NCI-H526 (cell line): ENCODE results near the gene CNOT8.
"Not testable (repeated sequence)": the region's sequence is repeated elsewhere in the genome, so short reads cannot be mapped to it uniquely, and the experiment has no call there.

Experiments used
- DNase-seq, 2 experiments: peaks; one replicate each; lab custom pipeline; 2025; lab: John Stamatoyannopoulos, UW

Gene CNOT8

GRCh38 chr5:154858297-154858971 lies at the start of gene CNOT8:
Gene CNOT8 (plus strand): TSS chr5:154858627. CDS start chr5:154863279, 4,652 bp downstream.
- DNase-seq: peak; percentile 98 to 99

- no peak for DNase-seq
Measured at GRCh38 chr5:154811239-154811638, 47.2 kb upstream of the CNOT8 start.

- DNase-seq: peak in 1 of 2 experiments; percentile 58
Measured at GRCh38 chr5:154811653-154812465, 46.6 kb upstream of the CNOT8 start.

GRCh38 chr5:154813158-154813557 lies 45.3 kb upstream of the CNOT8 start:
- no peak for DNase-seq

DNA sequence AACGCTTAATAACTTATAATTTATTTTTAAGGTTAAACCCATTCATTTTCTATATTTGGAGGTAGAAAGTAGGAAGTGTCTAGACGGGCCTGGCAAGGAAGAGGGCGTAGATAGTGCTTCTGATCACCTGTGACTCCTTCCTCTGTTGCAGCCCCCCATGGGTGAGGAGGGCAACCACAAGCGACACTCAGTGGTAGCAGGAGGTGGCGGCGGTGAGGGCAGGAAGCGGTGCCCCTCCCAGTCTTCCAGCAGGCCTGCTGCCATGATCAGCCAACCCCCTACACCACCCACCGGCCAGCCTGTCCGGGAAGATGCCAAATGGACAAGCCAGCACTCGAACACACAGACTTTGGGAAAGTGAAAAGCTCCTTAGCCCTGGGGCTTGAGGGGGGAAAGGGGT lies 44.7 kb upstream of the CNOT8 start:
- no peak for DNase-seq

- DNase-seq: no peak
Measured at GRCh38 chr5:154815025-154815424, 43.4 kb upstream of the CNOT8 start.

DNA sequence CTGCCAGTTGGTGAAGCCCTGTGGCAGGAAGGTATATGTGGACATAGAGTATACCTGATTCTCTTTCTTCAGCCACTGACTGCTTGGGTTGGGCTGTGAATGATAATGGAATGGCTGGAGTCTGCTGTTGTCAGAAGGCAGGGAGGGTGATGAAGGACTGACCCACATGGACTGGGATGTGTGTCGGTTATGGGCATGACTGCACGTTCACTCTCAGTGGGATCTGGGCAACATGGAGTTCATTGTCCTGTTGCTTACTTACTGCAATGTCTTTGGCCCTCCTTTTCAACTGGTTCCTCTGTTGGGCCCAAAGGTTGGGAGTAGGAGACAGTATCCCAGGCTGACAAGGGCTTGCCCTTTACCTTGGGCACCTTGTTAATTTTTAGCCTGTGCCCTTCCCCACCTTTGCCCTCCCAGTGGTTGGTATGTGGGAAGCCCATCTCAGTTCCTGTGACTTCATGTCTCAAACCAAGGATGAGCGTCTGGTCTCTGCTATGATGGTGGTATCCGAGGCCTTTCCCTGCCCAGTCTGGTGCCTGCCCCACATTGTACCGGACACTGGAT lies 42.7 kb upstream of the CNOT8 start:
- DNase-seq: no peak

DNA sequence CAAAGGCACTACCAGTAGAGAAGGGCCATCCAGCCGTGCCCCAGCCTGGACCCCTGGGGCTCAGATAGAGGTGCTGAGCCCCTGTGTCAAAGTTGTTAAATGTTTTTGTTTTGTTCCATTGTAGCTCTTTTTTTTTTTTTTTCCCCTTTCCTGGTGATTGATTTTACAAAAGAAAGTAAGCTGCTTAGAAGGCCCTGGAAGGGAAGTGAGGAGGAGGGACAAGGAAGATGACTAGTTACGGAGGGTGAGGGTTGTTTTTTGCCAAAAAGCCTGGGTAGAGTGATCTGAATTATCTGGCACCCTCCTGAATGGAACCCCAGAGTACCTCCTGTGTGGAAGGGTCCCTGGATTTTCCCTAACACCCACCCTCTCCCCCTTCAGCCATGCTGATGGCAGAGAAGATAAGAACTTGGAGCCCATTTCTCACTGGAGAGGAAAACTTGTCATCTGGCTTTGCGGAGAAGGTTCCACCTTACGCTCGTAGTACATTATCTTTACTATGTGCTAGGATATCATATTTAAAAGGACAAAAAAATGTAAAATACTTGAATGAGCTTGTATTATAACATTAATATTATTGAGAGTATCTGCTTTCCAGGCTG lies 41.4 kb upstream of the CNOT8 start:
- DNase-seq: no peak

DNA sequence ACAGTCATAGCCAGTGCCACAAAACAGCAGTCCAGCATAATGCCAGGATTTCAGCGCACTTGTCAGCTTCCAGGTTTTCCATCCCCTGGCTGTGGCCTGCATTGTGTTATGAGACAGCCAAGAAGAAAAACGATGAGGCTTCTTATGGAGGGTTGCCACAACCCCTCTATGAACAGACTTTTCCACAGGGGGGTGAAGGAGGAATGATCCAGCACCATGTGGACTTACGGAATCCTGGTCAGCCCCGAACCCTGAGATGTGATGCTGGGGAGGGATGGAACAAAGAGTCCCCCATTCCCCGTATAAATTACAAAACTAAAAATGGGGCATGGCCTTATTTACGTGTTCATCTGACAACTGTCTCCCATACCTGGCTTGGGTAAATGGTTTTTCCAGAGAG lies 40.6 kb upstream of the CNOT8 start:
- DNase-seq: no peak

DNA sequence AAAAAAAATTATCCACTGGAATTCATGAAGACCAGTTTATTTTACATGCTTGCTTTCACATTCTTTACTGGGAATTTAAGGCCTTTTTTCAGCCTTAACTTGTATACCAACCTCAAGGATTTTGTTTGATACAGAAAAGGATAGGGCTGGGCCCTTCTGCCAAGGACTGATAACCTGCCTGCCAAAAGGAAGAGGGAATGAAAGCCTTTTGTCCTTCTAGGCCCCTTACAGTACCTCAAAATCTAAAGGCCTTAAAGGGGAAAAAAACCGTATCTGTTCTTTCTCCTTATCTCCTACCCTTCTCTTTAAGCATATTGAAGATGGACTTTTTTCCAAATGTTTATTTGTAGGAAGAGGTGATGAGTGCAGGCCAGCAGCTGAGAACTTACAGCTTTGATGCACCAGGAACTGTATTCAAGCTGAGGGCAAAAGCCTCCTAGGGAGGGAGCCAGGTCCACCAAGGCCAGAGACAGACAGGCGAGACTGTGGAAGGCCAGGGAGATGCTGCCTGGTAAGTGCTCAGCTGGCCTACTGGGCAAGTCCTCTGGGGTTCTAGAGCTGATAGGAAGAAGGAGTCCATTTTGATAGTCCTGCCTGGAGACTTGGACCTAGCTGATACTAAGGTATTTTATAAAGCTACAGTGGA lies 39.8 kb upstream of the CNOT8 start:
- DNase-seq: no peak

DNA sequence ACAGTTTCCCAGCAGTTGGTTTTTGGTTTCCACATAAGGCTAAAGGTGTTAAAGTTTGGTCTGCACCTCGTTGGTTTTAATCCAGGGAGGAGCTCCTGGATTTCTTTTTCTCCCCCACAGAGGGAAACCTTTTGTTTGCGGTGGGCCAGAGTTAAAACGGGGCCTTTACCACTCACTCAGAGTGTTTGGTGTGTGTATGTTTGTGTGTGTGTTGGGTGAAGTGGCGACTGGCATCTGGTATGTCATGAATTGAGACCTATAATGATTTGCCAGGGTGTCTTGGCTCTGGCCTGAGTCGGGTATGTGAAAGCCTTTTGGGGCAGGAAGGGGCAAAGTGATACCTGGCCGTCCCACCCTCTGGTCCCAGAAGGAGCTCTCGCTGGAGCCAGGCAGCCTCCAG lies 38.9 kb upstream of the CNOT8 start:
- no peak for DNase-seq

- no peak for DNase-seq
Measured at GRCh38 chr5:154820383-154820782, 38.0 kb upstream of the CNOT8 start.

DNA sequence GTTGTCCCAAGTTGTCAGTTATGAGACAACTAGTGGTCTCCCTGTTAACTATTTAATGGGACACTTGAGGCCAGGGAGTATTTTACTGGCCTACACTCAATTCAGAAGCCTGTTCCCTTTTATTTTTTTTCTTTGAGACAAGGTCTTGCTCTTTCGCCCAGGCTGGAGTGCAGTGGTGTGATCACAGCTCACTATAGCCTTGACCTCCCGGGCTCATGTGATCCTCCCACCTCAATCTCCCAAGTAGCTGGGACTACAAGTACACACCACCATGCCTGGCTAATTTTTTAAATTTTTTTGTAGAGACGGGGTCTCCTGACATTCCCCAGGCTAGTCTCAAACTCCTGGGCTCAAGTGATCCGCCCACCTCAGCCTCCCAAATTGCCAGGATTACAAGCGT lies 35.5 kb upstream of the CNOT8 start:
- not testable (repeated sequence) for DNase-seq

DNA sequence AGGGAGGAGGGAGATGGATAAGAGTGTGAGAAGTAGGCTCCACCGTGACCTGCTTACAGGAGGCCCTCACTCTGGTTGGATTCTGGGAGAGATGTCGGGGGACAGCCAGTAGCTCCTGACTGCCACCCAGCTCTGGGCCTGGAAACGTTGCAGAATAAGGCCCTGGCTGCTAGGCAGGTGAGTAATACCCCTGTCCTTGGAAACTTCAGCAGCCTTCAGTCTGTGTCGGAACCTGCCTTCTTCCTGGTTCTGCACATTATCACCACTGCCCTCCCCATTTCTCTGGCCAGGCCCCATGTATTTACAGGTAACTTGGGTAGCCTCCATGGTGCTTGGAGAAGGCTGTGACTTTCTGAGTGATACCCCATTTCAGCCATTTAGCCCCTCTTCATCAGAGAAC lies 34.8 kb upstream of the CNOT8 start:
- DNase-seq: no peak

- DNase-seq: no peak
Measured at GRCh38 chr5:154824070-154824469, 34.4 kb upstream of the CNOT8 start.

DNA sequence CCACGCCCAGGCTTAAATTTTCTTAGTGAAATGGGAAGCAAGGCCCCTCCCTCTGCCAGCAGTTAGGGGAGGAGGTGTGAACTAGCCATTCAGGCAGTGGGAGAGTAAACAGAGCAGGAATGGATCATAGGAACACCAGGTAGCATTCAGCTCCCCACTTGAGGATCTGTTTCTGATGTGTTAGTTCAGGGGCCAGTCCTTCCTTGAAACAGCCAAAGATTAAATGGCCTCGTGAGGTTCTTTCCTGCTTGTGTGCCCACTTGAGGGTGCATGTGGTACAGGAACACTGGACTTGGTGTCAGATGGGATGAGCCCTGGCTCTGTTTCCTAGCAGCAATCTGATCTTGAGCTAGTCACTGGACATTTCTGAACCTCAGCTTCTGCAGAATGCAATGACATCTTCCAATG lies 29.2 kb upstream of the CNOT8 start:
- DNase-seq: no peak

- no peak for DNase-seq
Measured at GRCh38 chr5:154829589-154830218, 28.7 kb upstream of the CNOT8 start.

DNA sequence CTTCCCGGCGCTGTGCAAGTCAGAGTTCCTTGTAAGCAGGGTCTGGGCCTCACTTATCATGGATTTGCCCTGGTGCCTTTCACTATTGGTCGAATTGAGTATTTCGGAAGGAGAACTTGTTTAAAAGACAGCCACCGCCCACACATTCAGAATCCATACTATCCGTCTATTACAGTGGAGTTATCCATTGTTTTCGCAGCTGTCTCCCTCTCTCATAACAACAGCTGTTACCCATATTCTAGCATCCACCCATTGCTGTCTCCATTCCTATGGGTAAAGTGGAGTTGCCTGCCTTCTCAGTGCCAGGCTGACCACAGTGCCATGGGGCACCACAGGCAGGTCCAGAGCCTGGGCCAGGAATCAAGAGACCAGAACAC lies 28.2 kb upstream of the CNOT8 start:
- no peak for DNase-seq

DNA sequence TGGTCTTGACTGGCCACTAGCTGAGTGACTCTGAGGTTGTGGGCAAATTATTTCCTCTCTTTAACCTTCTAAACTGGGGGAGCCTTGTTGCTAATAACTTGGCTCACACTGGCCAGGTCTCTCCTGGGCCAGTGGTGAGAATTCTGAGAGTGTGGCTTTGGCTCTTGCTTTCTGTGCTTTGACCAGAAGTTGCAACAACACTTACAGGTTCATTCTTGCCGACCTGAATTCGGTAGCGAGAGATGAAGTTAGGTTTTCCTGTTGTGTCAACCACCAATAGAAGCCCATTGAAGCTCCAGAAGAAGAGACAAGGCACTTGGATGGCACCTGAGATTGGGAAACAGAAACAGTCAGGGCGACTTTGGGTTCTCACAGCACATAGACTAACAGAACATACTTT lies 27.8 kb upstream of the CNOT8 start:
- DNase-seq: no peak

- DNase-seq: no peak
Measured at GRCh38 chr5:154831451-154831850, 27.0 kb upstream of the CNOT8 start.

GRCh38 chr5:154832804-154833203 lies 25.6 kb upstream of the CNOT8 start:
- not testable (repeated sequence) for DNase-seq

GRCh38 chr5:154834053-154834452 lies 24.4 kb upstream of the CNOT8 start:
- no peak for DNase-seq
